HepG2 (cell line): ENCODE data around the gene MYOM1. TPM values are rescaled to one million over a fixed set of nuclear protein-coding genes. Genes with fewer than 3 reads are reported as not detected.
A peak's percentile ranks its signal among the peaks of the same experiment; 100 is the strongest.

ENCODE experiments used
- ATAC-seq: fragments of 200-7000 bp; cut with Tn5 transposase; 3 replicates; pipeline ENCODE4 v1.9.1; 2020; ENCODE audit warnings: mild to moderate bottlenecking, moderate library complexity
- BruUV-seq: library from RNA; stranded (reverse); fragments of 400-500 nt; replicated peaks from 2 replicates; lab custom pipeline; 2021; lab: Mats Ljungman, UMichigan
- CTCF ChIA-PET: fragments of 300-600 bp; formaldehyde crosslinking; extraction: SDS; loops from one replicate; lab custom pipeline; 2021; ENCODE audit warnings: low total read pairs, inconsistent platforms, low intra/inter-chr PET ratio; lab: Yijun Ruan, JAX
- POLR2A ChIA-PET: fragments of 350-600 bp; sonication (Branson Sonifier 250); formaldehyde crosslinking; loops from one replicate; lab custom pipeline; 2020; ENCODE audit warnings: antibody characterized with exemption, inconsistent platforms; lab: Yijun Ruan, JAX
- DNase-seq: peaks from one replicate; pipeline ENCODE4 v3.0.0-alpha.2; 2015; ENCODE audit warnings: low spot score
- FAIRE-seq: peaks from 3 replicates; lab custom pipeline; 2011; peaks lifted over from hg19 to GRCh38; lab: Jason Lieb, UNC
- H2AFZ ChIP-seq: one replicate; pipeline ENCODE4 v1.6.1; 2011; ENCODE audit warnings: low read length, inconsistent platforms
- H3K27ac ChIP-seq: fragments of 300-600 bp; 3 replicates; pipeline ENCODE4 v1.8.0; 2011; ENCODE audit warnings: mixed run types, mild to moderate bottlenecking, mixed read lengths, low read length, inconsistent platforms; ENCODE audit not compliant: insufficient read depth; ENCODE audit errors: extremely low read length
- H3K27me3 ChIP-seq, 2 experiments: fragments of 200-600 bp in 1 of 2; 2 replicates in 1 of 2; 3 replicates in 1 of 2; pipeline versions ENCODE4 v1.6.0 to v1.8.0; 2011; ENCODE audit warnings: low read length in 2 of 2, mild to moderate bottlenecking in 2 of 2, moderate library complexity in 2 of 2, inconsistent platforms in 1 of 2; ENCODE audit not compliant: insufficient read depth in 2 of 2, control insufficient read depth in 1 of 2
- H3K36me3 ChIP-seq, 2 experiments: fragments of 200-600 bp in 1 of 2; replicated peaks in 1 of 2; 2 replicates in 1 of 2; 3 replicates in 1 of 2; pipeline versions ENCODE4 v1.5.1 to v1.8.0; 2011; ENCODE audit warnings: low read length in 2 of 2, inconsistent platforms in 1 of 2; ENCODE audit not compliant: insufficient read depth in 2 of 2, control insufficient read depth in 1 of 2
- H3K4me1 ChIP-seq: 2 replicates; pipeline ENCODE4 v1.5.1; 2012; ENCODE audit warnings: low read length, inconsistent platforms; ENCODE audit not compliant: insufficient read depth
- H3K4me2 ChIP-seq: 2 replicates; pipeline ENCODE4 v1.6.0; 2011; ENCODE audit warnings: low read depth, low read length, inconsistent platforms
- H3K4me3 ChIP-seq, 3 experiments: fragments of 200-600 bp in 1 of 3; sonication (generic), shearing (Covaris generic) in 1 of 3; replicated peaks in 1 of 3; 2 replicates each; pipeline ENCODE4 v1.5.1; 2011 to 2016; ENCODE audit warnings: low read length in 3 of 3, inconsistent platforms in 2 of 3, low read depth in 2 of 3, mild to moderate bottlenecking in 2 of 3, control low read depth in 1 of 3, mixed read lengths in 1 of 3; ENCODE audit not compliant: insufficient read depth in 1 of 3
- H3K79me2 ChIP-seq: one replicate; pipeline ENCODE4 v1.6.1; 2011; ENCODE audit warnings: low read length, inconsistent platforms; ENCODE audit not compliant: insufficient read depth
- H3K9ac ChIP-seq: 2 replicates; pipeline ENCODE4 v1.6.0; 2011; ENCODE audit warnings: mild to moderate bottlenecking, low read depth, low read length, inconsistent platforms; ENCODE audit not compliant: insufficient read depth
- H3K9me3 ChIP-seq: 2 replicates; pipeline ENCODE4 v1.5.1; 2012; ENCODE audit warnings: mild to moderate bottlenecking, low read length
- H4K20me1 ChIP-seq: 2 replicates; pipeline ENCODE4 v1.6.0; 2011; ENCODE audit warnings: inconsistent platforms, mild to moderate bottlenecking, low read length, moderate library complexity; ENCODE audit not compliant: insufficient read depth
- HDAC2 ChIP-seq: sonication (generic); formaldehyde crosslinking; IDR thresholded peaks from 2 replicates; pipeline ENCODE4 v1.4.0; 2020; ENCODE audit warnings: missing genetic modification reagents
- HNF4G ChIP-seq, 2 experiments: sonication (generic) in 1 of 2; formaldehyde crosslinking in 1 of 2; IDR thresholded peaks; 2 replicates each; pipeline versions ENCODE4 v1.4.0 to v1.6.1; 2011 to 2020; ENCODE audit warnings: borderline replicate concordance in 2 of 2, low read depth in 2 of 2, mild to moderate bottlenecking in 2 of 2, low read length in 1 of 2, missing genetic modification reagents in 1 of 2, moderate library complexity in 1 of 2
- HNRNPLL ChIP-seq: fragments of 200-400 bp; formaldehyde crosslinking; IDR thresholded peaks from 2 replicates; pipeline ENCODE4 v1.6.1; 2017; ENCODE audit warnings: mild to moderate bottlenecking, low read depth, low read length; ENCODE audit not compliant: poor library complexity, severe bottlenecking
- IKZF4 ChIP-seq: sonication (generic); formaldehyde crosslinking; IDR thresholded peaks from 2 replicates; pipeline ENCODE4 v1.5.1; 2020; ENCODE audit warnings: borderline replicate concordance, mild to moderate bottlenecking, low read depth, missing genetic modification reagents; ENCODE audit errors: not compliant biosample characterization
- KDM5A ChIP-seq: fragments of 200-600 bp; sonication (generic); IDR thresholded peaks from 2 replicates; pipeline ENCODE4 v1.7.0; 2018; ENCODE audit warnings: antibody characterized with exemption, mild to moderate bottlenecking, low read length, borderline replicate concordance
- NAIF1 ChIP-seq: sonication (generic); formaldehyde crosslinking; IDR thresholded peaks from 2 replicates; pipeline ENCODE4 v1.5.0; 2020; ENCODE audit warnings: mild to moderate bottlenecking, missing genetic modification reagents, borderline replicate concordance
- RFX5 ChIP-seq: IDR thresholded peaks from 2 replicates; pipeline ENCODE4 v1.6.1; 2011; ENCODE audit warnings: low read depth, low read length, improper control_type of control experiment
- RFXAP ChIP-seq: sonication (generic); formaldehyde crosslinking; IDR thresholded peaks from 2 replicates; pipeline ENCODE4 v1.4.0; 2020; ENCODE audit warnings: missing genetic modification reagents, borderline replicate concordance
- XBP1 ChIP-seq: sonication (generic); formaldehyde crosslinking; IDR thresholded peaks from 2 replicates; pipeline ENCODE4 v1.5.0; 2020; ENCODE audit warnings: missing genetic modification reagents
- ZBTB34 ChIP-seq: sonication (generic); formaldehyde crosslinking; IDR thresholded peaks from 2 replicates; pipeline ENCODE4 v1.8.0; 2022; ENCODE audit warnings: mild to moderate bottlenecking, missing genetic modification reagents
- ZNF207 ChIP-seq: fragments of 450-650 bp; IDR thresholded peaks from 2 replicates; pipeline ENCODE4 v1.6.1; 2016; ENCODE audit warnings: antibody characterized with exemption, borderline replicate concordance
- ZNF234 ChIP-seq: sonication (generic); formaldehyde crosslinking; conservative IDR thresholded peaks from 2 replicates; pipeline ENCODE4 v1.5.1; 2020; ENCODE audit warnings: mild to moderate bottlenecking, missing genetic modification reagents
- ZNF280D ChIP-seq: sonication (generic); formaldehyde crosslinking; IDR thresholded peaks from 2 replicates; pipeline ENCODE4 v1.5.1; 2020; ENCODE audit warnings: mild to moderate bottlenecking, missing genetic modification reagents
- ZNF607 ChIP-seq: sonication (generic); formaldehyde crosslinking; IDR thresholded peaks from 2 replicates; pipeline ENCODE4 v1.5.1; 2020; ENCODE audit warnings: missing genetic modification reagents, mild to moderate bottlenecking, borderline replicate concordance
- WGBS: methylation state at CpG from one replicate; pipeline ENCODE4 v1.1.6; 2017; ENCODE audit warnings: low lambda C conversion rate; 5-methylcytosine and 5-hydroxymethylcytosine counted together
- in situ Hi-C: cut with HindIII; loops from 2 replicates; pipeline ENCODE4 v1.10.0; 2017; ENCODE audit warnings: low pct_unique_long_range_greater_than_20kb; ENCODE audit not compliant: extremely low pct_ligation_motif_present
- intact Hi-C: fragments of 100-400 bp; cut with micrococcal nuclease; formaldehyde crosslinking; loops from one replicate; pipeline ENCODE4 v1.10.0; 2022; ENCODE audit not compliant: unreplicated experiment
- polyA plus RNA-seq, 8 experiments: library from polyadenylated mRNA; depleted of rRNA in 3 of 8; stranded (reverse) in 7 of 8; unstranded in 1 of 8; fragments of >200 nt; fragmentation: Illumina TruSeq in 4 of 8; extraction: Trizol in 4 of 8; gene quantifications; 2 replicates each; pipeline versions ENCODE4 v1.2.1 to v1.2.3, GENCODE V29; 2011 to 2016; ENCODE audit warnings: low read depth in 4 of 8, missing spikeins in 1 of 8, mixed read lengths in 1 of 8; ENCODE audit not compliant: insufficient read depth in 1 of 8
- total RNA-seq, 5 experiments: library from RNA; depleted of rRNA; stranded (reverse); fragments of >200 nt; fragmentation: Illumina TruSeq; extraction: Trizol; gene quantifications; 2 replicates each; pipeline ENCODE4 v1.2.3, GENCODE V29; 2016; ENCODE audit warnings: low read depth in 1 of 5
- TF ChIP-seq, protein P1 (sequence below), 2 experiments: sonication (generic) in 1 of 2; formaldehyde crosslinking in 1 of 2; IDR thresholded peaks; 2 replicates each; pipeline versions ENCODE4 v1.5.1 to v1.6.1; 2011 to 2020; ENCODE audit warnings: borderline replicate concordance in 1 of 2, low read depth in 1 of 2, low read length in 1 of 2, mild to moderate bottlenecking in 1 of 2, missing genetic modification reagents in 1 of 2, moderate library complexity in 1 of 2

Gene MYOM1
- total and polyA plus RNA-seq, 2 of the 13 experiments (the other 11 are each of a cell fraction or from before 2014, with no cell fraction given): 0.46 to 0.98 TPM

DNA sequence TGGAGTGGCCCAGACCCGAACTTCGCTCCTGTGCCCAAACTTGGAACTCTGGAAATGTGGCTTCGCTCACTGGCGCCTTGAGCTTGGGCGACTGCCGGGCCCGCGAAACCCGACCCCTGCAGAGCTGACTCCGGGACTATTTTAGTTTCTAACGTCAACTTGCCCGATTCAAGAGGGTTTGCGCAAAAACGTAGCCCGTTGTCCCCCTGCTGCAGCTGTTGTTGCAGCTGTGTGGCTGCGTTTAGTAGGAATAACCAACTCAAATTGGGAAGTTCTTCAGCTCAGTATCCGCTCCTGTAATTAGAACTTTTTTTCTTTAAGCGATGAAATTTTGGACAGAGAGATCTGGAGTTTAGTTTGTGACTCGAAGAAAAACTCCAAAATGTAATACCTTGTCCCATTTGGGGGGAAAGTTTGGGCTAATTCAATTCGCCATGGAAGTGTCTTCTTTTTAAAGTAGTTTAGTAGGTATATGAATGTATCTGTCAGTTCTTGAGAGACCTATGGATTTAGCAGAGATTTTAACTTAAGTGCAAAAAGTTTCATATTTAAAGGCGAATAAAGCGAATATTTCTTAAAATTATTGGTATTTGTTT is 28.4 kb upstream of the MYOM1 start:
- Histone ChIP-seq H3K4me2 (peak overlapping the region; percentile 63), H3K9ac (peak overlapping the region; percentile 94), H3K9me3 (no peaks in the 10 kb centered on the region), H3K4me3 (peak overlapping the region; percentile 92 to 94 (median 93)), H3K4me1 (peaks cover 63% of the 10 kb centered on the region), H3K27ac (peak overlapping the region; percentile 93), H3K27me3 (no peaks in the 10 kb centered on the region; a peak in 2 of 5 replicates), H4K20me1 (peaks cover 13% of the 10 kb centered on the region; the same call in 1 of the 2 replicates), H3K36me3 (peaks cover 0 to under 1% of the 10 kb centered on the region in 2 experiments; a peak in 2 of 5 replicates), H3K79me2 (peaks cover 75% of the 10 kb centered on the region), H2AFZ (no peak overlapping the region)
- TSS peak; percentile 69 for BruUV-seq
- in situ Hi-C loops: loop anchor here (5.0 kb wide), 2 partner anchors 96 to 316 kb away; no protein-coding TSS in a partner anchor
- no peak for DNase-seq
- ChIA-PET POLR2A (interaction anchor here (1.1 to 5.4 kb wide), 18 partner anchors 8 to 482 kb away, joined by 3 to 54 read pairs (median 12); partner anchors contain the start of genes MYL12B and MYOM1), CTCF (no interaction called here)
- intact Hi-C loops: loop anchor here (5.0 kb wide), 1 partner anchor 46 kb away; no protein-coding TSS in a partner anchor
- no peak; the same call in 2 of the 3 replicates for ATAC-seq
- 0% methylated on average over 16 of the region's 22 CpGs for WGBS
- FAIRE-seq: no peak
- no peak for TF ChIP-seq HNF4G (IDR thresholded peaks at IDR 0.05; ENCODE audit: borderline replicate concordance, low read depth, low read length)
- TF ChIP-seq HNF4G (CRISPR knock-in tag; IDR thresholded peaks at IDR 0.05; ENCODE audit: borderline replicate concordance, low read depth): no peak
- no peak for TF ChIP-seq ZNF234 (CRISPR knock-in tag)
- peak; percentile 49; the same call in 1 of the 2 replicates for TF ChIP-seq KDM5A
- no peak for TF ChIP-seq HDAC2 (CRISPR knock-in tag)
- TF ChIP-seq ZBTB34 (CRISPR knock-in tag): 0 out of 2 replicates have a peak, but pooled peaks have one; percentile 5
- TF ChIP-seq RFXAP (CRISPR knock-in tag): no peak
- TF ChIP-seq NAIF1 (CRISPR knock-in tag): peak; percentile 99
- peak; percentile 99 for TF ChIP-seq HNRNPLL
- TF ChIP-seq XBP1: peak; percentile 47
- TF ChIP-seq ZNF207: no peak
- no peak for TF ChIP-seq IKZF4
- TF ChIP-seq, protein P1, sequence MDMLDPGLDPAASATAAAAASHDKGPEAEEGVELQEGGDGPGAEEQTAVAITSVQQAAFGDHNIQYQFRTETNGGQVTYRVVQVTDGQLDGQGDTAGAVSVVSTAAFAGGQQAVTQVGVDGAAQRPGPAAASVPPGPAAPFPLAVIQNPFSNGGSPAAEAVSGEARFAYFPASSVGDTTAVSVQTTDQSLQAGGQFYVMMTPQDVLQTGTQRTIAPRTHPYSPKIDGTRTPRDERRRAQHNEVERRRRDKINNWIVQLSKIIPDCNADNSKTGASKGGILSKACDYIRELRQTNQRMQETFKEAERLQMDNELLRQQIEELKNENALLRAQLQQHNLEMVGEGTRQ (IDR thresholded peaks at IDR 0.05; ENCODE audit: low read depth, low read length): no peak
- TF ChIP-seq, protein P1 (CRISPR knock-in tag; IDR thresholded peaks at IDR 0.05; ENCODE audit: borderline replicate concordance): no peak
- TF ChIP-seq ZNF280D (CRISPR knock-in tag): 0 out of 2 replicates have a peak, but pooled peaks have one; percentile 0
- no peak for TF ChIP-seq RFX5
- TF ChIP-seq ZNF607 (CRISPR knock-in tag): peak; percentile 8; the same call in 1 of the 2 replicates
